ENCODE measurements around the gene TTLL11. TPM values are rescaled to one million over a fixed set of nuclear protein-coding genes. Genes with fewer than 3 reads are reported as not detected.

The TTLL11 gene
- total RNA-seq, 4 donors from 2014 or later: 15.1 to 42.6 (median 29.1) TPM

GRCh38 chr9:121927081-121927480 lies 166.0 kb downstream of the TTLL11 start:
- Histone ChIP-seq H3K9me3 (no peaks in the 10 kb centered on the region), H3K36me3 (peaks cover 0 to 21% of the 10 kb centered on the region in 2 donors), H3K27ac (no peak overlapping the region), H3K4me1 (no peaks in the 10 kb centered on the region), H3K4me3 (no peak overlapping the region), H3K27me3 (no peaks in the 10 kb centered on the region)
- 85 to 98% methylated on average over 5 of the region's 5 CpGs for WGBS, 2 donors (ENCODE audit: low coverage in 1 of 2)
- no peak for ATAC-seq
- no peak for TF ChIP-seq CTCF (IDR thresholded peaks at IDR 0.05)
- no peak for TF ChIP-seq POLR2A (IDR thresholded peaks at IDR 0.05)
- no peak for TF ChIP-seq EP300 (IDR thresholded peaks at IDR 0.05)
- no peak for TF ChIP-seq POLR2AphosphoS5 (IDR thresholded peaks at IDR 0.05)

- H3K9me3 ChIP-seq: no peaks in the 10 kb centered on the region
- WGBS, 2 donors (ENCODE audit: low coverage in 1 of 2): 40% methylated on average over 1 of the region's 10 CpGs; no CpG with 5 or more reads in 1 of the 2 donors
- no peaks in the 10 kb centered on the region for H3K4me1 ChIP-seq
- no peaks in the 10 kb centered on the region for H3K27me3 ChIP-seq
- TF ChIP-seq CTCF (IDR thresholded peaks at IDR 0.05): no peak
- no peak for TF ChIP-seq POLR2AphosphoS5 (IDR thresholded peaks at IDR 0.05)
- TF ChIP-seq POLR2A (IDR thresholded peaks at IDR 0.05): no peak
- no peak for TF ChIP-seq EP300 (IDR thresholded peaks at IDR 0.05)
- H3K27ac ChIP-seq: no peak overlapping the region
- no peak overlapping the region for H3K4me3 ChIP-seq
- no peak for ATAC-seq
- peaks cover 0 to 21% of the 10 kb centered on the region in 2 donors for H3K36me3 ChIP-seq
Measured at GRCh38 chr9:121926351-121926801, 166.7 kb downstream of the TTLL11 start.

DNA sequence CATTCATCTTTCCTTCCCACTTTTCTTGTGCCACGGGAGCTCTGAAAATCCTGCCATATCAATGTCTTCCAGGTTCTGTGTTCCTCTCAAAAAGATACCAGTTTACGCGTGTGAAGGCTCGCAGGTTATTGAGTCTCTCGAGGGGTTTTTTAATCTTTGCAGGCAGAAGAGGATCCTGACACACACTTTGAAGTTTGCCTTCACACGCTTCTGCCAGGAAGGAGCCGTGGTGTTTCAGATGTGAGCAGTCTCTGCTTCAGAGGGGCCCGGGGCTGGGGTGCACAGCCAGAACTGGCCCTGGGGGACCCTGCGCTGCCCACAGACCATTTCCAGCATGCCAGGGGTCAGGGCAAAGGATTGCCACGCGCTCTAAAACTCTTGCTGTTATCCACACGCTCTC lies 167.2 kb downstream of the TTLL11 start:
- H3K27me3 ChIP-seq: no peaks in the 10 kb centered on the region
- H3K9me3 ChIP-seq: no peaks in the 10 kb centered on the region
- H3K4me3 ChIP-seq: no peak overlapping the region
- no peak overlapping the region for H3K27ac ChIP-seq
- whole genome bisulfite sequencing, 2 donors (ENCODE audit: low coverage in 1 of 2): 94 to 100% methylated on average over 3 to 11 of the region's 12 CpGs
- ATAC-seq: no peak
- H3K4me1 ChIP-seq: no peaks in the 10 kb centered on the region
- H3K36me3 ChIP-seq: peaks cover 0 to 21% of the 10 kb centered on the region in 2 donors
- TF ChIP-seq EP300 (IDR thresholded peaks at IDR 0.05) (no peak), CTCF (IDR thresholded peaks at IDR 0.05) (no peak), POLR2AphosphoS5 (IDR thresholded peaks at IDR 0.05) (no peak), POLR2A (IDR thresholded peaks at IDR 0.05) (no peak)

- H3K36me3 ChIP-seq: peaks cover 0 to 21% of the 10 kb centered on the region in 2 donors
- no peak overlapping the region for H3K4me3 ChIP-seq
- no peaks in the 10 kb centered on the region for H3K4me1 ChIP-seq
- TF ChIP-seq EP300 (IDR thresholded peaks at IDR 0.05): no peak
- no peak for TF ChIP-seq POLR2AphosphoS5 (IDR thresholded peaks at IDR 0.05)
- no peak for TF ChIP-seq POLR2A (IDR thresholded peaks at IDR 0.05)
- TF ChIP-seq CTCF (IDR thresholded peaks at IDR 0.05): no peak
- WGBS, 2 donors (ENCODE audit: low coverage in 1 of 2): 71 to 77% methylated on average over 3 to 4 of the region's 4 CpGs
- no peak overlapping the region for H3K27ac ChIP-seq
- H3K27me3 ChIP-seq: no peaks in the 10 kb centered on the region
- ATAC-seq: no peak
- no peaks in the 10 kb centered on the region for H3K9me3 ChIP-seq
Measured at GRCh38 chr9:121924700-121925099, 168.4 kb downstream of the TTLL11 start.

- TF ChIP-seq POLR2A (IDR thresholded peaks at IDR 0.05) (no peak), EP300 (IDR thresholded peaks at IDR 0.05) (no peak), CTCF (IDR thresholded peaks at IDR 0.05) (no peak), POLR2AphosphoS5 (IDR thresholded peaks at IDR 0.05) (no peak)
- Histone ChIP-seq H3K27ac (no peak overlapping the region), H3K36me3 (peaks cover 0 to 11% of the 10 kb centered on the region in 2 donors), H3K4me1 (no peaks in the 10 kb centered on the region), H3K9me3 (no peaks in the 10 kb centered on the region), H3K27me3 (no peaks in the 10 kb centered on the region), H3K4me3 (no peak overlapping the region)
- no peak for ATAC-seq
- 89% methylated on average over 1 of the region's 1 CpG; no CpG with 5 or more reads in 1 of the 2 donors for WGBS, 2 donors (ENCODE audit: low coverage in 1 of 2)
Measured at GRCh38 chr9:121921444-121921843, 171.7 kb downstream of the TTLL11 start.

Measured in gastroesophageal sphincter (tissue), 4 donors.